Progenitor cell of endocrine pancreas (in vitro differentiated cells): ENCODE results near the gene SRPRB. TPM values are rescaled to one million over a fixed set of nuclear protein-coding genes. Genes with fewer than 3 reads are reported as not detected.

Experiments used
- DNase-seq: peaks from one replicate; pipeline ENCODE4 v3.0.0; 2021; ENCODE audit warnings: low spot score; ENCODE audit not compliant: unreplicated experiment
- H3K27ac Mint-ChIP-seq: 2 replicates; pipeline ENCODE4 v1.8.0; 2021; ENCODE audit warnings: mild to moderate bottlenecking, moderate library complexity, mixed read lengths
- H3K27me3 Mint-ChIP-seq: 2 replicates; pipeline ENCODE4 v1.8.0; 2021; ENCODE audit warnings: mixed read lengths
- H3K36me3 Mint-ChIP-seq: 2 replicates; pipeline ENCODE4 v1.8.0; 2022; ENCODE audit warnings: mixed read lengths; ENCODE audit not compliant: insufficient read depth
- H3K4me1 Mint-ChIP-seq: 2 replicates; pipeline ENCODE4 v1.8.0; 2021; ENCODE audit warnings: low read depth, mixed read lengths
- H3K4me3 Mint-ChIP-seq: 2 replicates; pipeline ENCODE4 v1.8.0; 2021; ENCODE audit warnings: low read depth, mild to moderate bottlenecking, moderate library complexity, mixed read lengths
- H3K9me3 Mint-ChIP-seq: 2 replicates; pipeline ENCODE4 v1.8.0; 2021; ENCODE audit warnings: low read depth, mixed read lengths
- CTCF ChIP-seq: fragments of 200-600 bp; sonication (generic); IDR thresholded peaks from one replicate; pipeline ENCODE4 v1.5.0; 2021; ENCODE audit warnings: antibody characterized with exemption, mild to moderate bottlenecking; ENCODE audit not compliant: unreplicated experiment
- total RNA-seq: library from RNA; stranded (reverse); gene quantifications from 2 replicates; pipeline ENCODE4 v1.2.1, GENCODE V29; 2021

Gene SRPRB
- total RNA-seq, 1 donor from 2014 or later, result 38.2 TPM

DNA sequence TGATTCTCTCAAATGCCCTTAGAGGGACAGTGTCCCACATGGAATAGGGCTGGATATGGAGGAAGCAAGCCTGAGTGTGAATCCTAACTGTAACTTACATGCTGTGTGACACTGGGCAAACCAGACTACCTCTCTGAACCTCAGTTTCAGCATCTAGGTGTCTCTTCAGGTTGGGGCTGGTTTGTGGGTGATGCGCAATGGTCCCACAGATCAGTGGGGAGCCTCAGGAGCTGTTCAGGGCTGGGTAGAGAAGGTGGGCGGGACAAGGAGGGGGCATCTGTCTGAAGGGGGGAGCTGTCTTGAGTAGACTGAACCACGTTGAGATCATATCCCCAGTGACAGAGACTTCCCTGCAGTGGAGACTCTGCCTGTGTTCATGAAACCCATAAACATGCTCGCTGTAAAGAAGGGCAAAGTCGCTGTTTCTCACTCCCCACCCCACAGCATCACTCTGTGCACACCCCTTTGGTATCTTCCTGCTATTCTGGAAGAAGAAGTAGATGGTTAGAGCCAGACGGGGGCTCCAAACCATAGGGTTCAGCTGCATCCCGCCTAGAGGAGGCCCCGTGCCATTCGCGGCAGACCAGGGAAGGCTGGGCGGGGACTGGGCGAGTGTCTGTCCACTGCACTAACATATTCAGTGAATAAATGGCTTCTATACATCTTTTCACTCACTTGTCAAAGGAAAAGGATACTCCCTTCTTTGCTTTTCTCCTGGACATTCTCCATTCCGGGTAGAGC is 28.4 kb downstream of the SRPRB start:
- Mint-ChIP-seq H3K9me3 (no peaks in the 10 kb centered on the region), H3K27me3 (no peaks in the 10 kb centered on the region), H3K4me3 (no peak overlapping the region), H3K27ac (no peak overlapping the region), H3K4me1 (no peaks in the 10 kb centered on the region), H3K36me3 (no peaks in the 10 kb centered on the region)
- no peak for DNase-seq
- no peak for TF ChIP-seq CTCF

- DNase-seq, result no peak
- H3K27me3 Mint-ChIP-seq, result no peaks in the 10 kb centered on the region
- H3K4me1 Mint-ChIP-seq, result no peaks in the 10 kb centered on the region
- no peak for TF ChIP-seq CTCF
- H3K9me3 Mint-ChIP-seq, result no peaks in the 10 kb centered on the region
- H3K4me3 Mint-ChIP-seq, result no peak overlapping the region
- H3K36me3 Mint-ChIP-seq, result no peaks in the 10 kb centered on the region
- no peak overlapping the region for H3K27ac Mint-ChIP-seq
These were observed 29.2 kb downstream of the SRPRB start for GRCh38 chr3:133834621-133835417.

GRCh38 chr3:133835418-133835743 is 29.8 kb downstream of the SRPRB start:
- DNase-seq, result no peak
- Mint-ChIP-seq H3K9me3 (no peaks in the 10 kb centered on the region), H3K36me3 (no peaks in the 10 kb centered on the region), H3K27ac (no peak overlapping the region), H3K27me3 (no peaks in the 10 kb centered on the region), H3K4me1 (no peaks in the 10 kb centered on the region), H3K4me3 (no peak overlapping the region)
- no peak for TF ChIP-seq CTCF

DNA sequence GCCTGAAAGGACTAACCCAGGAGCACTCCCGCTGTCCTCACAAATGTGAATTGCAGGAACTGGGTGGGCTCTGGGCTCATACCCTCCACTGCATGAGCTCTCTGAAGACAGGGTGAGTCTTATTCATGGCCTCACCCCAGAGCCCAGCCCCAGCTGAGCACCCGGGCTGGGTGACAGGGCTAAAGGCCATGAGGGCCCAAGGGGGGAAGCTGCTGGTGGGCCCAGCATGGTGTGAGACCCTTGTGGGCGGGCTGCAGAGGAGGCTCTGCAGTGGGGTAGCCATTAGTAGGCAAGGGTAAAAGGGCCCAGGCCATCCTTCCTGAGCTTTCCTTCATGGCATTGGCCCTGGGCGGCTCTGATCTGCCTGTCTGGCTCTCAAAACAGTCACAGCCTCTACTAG is 30.3 kb downstream of the SRPRB start:
- Mint-ChIP-seq H3K9me3 (no peaks in the 10 kb centered on the region), H3K4me3 (no peak overlapping the region), H3K36me3 (no peaks in the 10 kb centered on the region), H3K27ac (no peak overlapping the region), H3K4me1 (no peaks in the 10 kb centered on the region), H3K27me3 (no peaks in the 10 kb centered on the region)
- no peak for DNase-seq
- no peak for TF ChIP-seq CTCF

- Mint-ChIP-seq H3K9me3 (no peaks in the 10 kb centered on the region), H3K4me1 (no peaks in the 10 kb centered on the region), H3K27me3 (no peaks in the 10 kb centered on the region), H3K4me3 (no peak overlapping the region), H3K36me3 (no peaks in the 10 kb centered on the region), H3K27ac (no peak overlapping the region)
- no peak for DNase-seq
- TF ChIP-seq CTCF, result no peak
These were observed 31.0 kb downstream of the SRPRB start for GRCh38 chr3:133836497-133837158.
